H1 (cell line): ENCODE measurements around the gene NEK9. TPM values are rescaled to one million over a fixed set of nuclear protein-coding genes. Genes with fewer than 3 reads are reported as not detected.

Experiments
- CTCF ChIA-PET: fragments of 300-600 bp; sonication (Branson Sonifier 250); formaldehyde crosslinking; loops from one replicate; lab custom pipeline; 2021; ENCODE audit not compliant: partially characterized antibody; lab: Charles Lee
- POLR2A ChIA-PET: fragments of 300-600 bp; sonication (Branson Sonifier 250); formaldehyde crosslinking; loops from one replicate; lab custom pipeline; 2021; ENCODE audit warnings: inconsistent platforms; ENCODE audit not compliant: partially characterized antibody; lab: Charles Lee
- DNase-seq, 2 experiments: peaks; one replicate each; pipeline versions ENCODE4 v3.0.0 to v3.0.0-alpha.2; 2010 to 2022; ENCODE audit warnings: low spot score in 2 of 2, low read depth in 1 of 2, mixed read lengths in 1 of 2
- FAIRE-seq: peaks from 2 replicates; lab custom pipeline; 2011; peaks lifted over from hg19 to GRCh38; lab: Jason Lieb, UNC
- H2AFZ ChIP-seq: 2 replicates; pipeline ENCODE4 v1.8.1; 2012; ENCODE audit warnings: low read length, inconsistent platforms
- H2AK5ac ChIP-seq: 2 replicates; pipeline ENCODE4 v1.6.1; 2013; ENCODE audit warnings: low read depth, low read length
- H2BK120ac ChIP-seq: replicated peaks from 2 replicates; pipeline ENCODE3; 2013; ENCODE audit warnings: low read depth, low read length, inconsistent platforms
- H2BK12ac ChIP-seq: 2 replicates; pipeline ENCODE4 v1.6.1; 2013; ENCODE audit warnings: low read depth, low read length
- H2BK15ac ChIP-seq: 2 replicates; pipeline ENCODE4 v1.6.1; 2013; ENCODE audit warnings: low read length
- H2BK20ac ChIP-seq: 2 replicates; pipeline ENCODE4 v1.6.1; 2013; ENCODE audit warnings: low read length
- H2BK5ac ChIP-seq: 2 replicates; pipeline ENCODE4 v1.6.1; 2013; ENCODE audit warnings: low read depth, low read length
- H3K14ac ChIP-seq: 2 replicates; pipeline ENCODE4 v1.6.1; 2013; ENCODE audit warnings: inconsistent platforms; ENCODE audit not compliant: insufficient read length
- H3K18ac ChIP-seq: 2 replicates; pipeline ENCODE4 v1.6.1; 2013; ENCODE audit warnings: low read length; ENCODE audit errors: extremely low read depth
- H3K23ac ChIP-seq: 2 replicates; pipeline ENCODE4 v1.6.1; 2013; ENCODE audit warnings: inconsistent platforms; ENCODE audit not compliant: insufficient read length
- H3K23me2 ChIP-seq: 2 replicates; pipeline ENCODE4 v1.6.1; 2013; ENCODE audit warnings: low read depth, low read length
- H3K27ac ChIP-seq: 2 replicates; pipeline ENCODE4 v1.6.1; 2011; ENCODE audit warnings: low read depth, low read length, inconsistent platforms
- H3K27me3 ChIP-seq, 4 experiments: replicated peaks in 1 of 4; 1 replicate in 1 of 4; 2 replicates in 3 of 4; pipeline versions ENCODE4 v1.6.1 to v1.8.1; 2011 to 2013; ENCODE audit warnings: low read length in 3 of 4, mild to moderate bottlenecking in 3 of 4, inconsistent platforms in 2 of 4, mixed read lengths in 2 of 4, moderate library complexity in 1 of 4; ENCODE audit not compliant: control insufficient read depth in 3 of 4, insufficient read depth in 3 of 4; ENCODE audit errors: extremely low read depth in 1 of 4
- H3K36me3 ChIP-seq, 4 experiments: 2 replicates each; pipeline versions ENCODE4 v1.6.1 to v1.8.1; 2011 to 2013; ENCODE audit warnings: mild to moderate bottlenecking in 4 of 4, low read length in 3 of 4, moderate library complexity in 2 of 4, control low read depth in 1 of 4, inconsistent platforms in 1 of 4; ENCODE audit not compliant: insufficient read depth in 4 of 4, control insufficient read depth in 2 of 4
- H3K4ac ChIP-seq: replicated peaks from 2 replicates; pipeline ENCODE3; 2013; ENCODE audit warnings: low read length, low read depth, mixed read lengths, inconsistent platforms; ENCODE audit not compliant: insufficient read length
- H3K4me1 ChIP-seq, 4 experiments: replicated peaks in 1 of 4; 1 replicate in 1 of 4; 2 replicates in 3 of 4; pipeline versions ENCODE4 v1.6.1 to v1.8.1; 2011 to 2013; ENCODE audit warnings: low read length in 3 of 4, inconsistent platforms in 2 of 4, mixed read lengths in 1 of 4; ENCODE audit not compliant: insufficient read depth in 4 of 4, control insufficient read depth in 3 of 4
- H3K4me2 ChIP-seq, 2 experiments: 2 replicates each; pipeline versions ENCODE4 v1.6.1 to v1.8.1; 2011 to 2013; ENCODE audit warnings: low read depth in 2 of 2, low read length in 2 of 2, control low read depth in 1 of 2, inconsistent platforms in 1 of 2, mild to moderate bottlenecking in 1 of 2; ENCODE audit not compliant: insufficient read depth in 1 of 2
- H3K4me3 ChIP-seq, 4 experiments: fragments of 200-600, 300-600 bp in 1 of 4; sonication (generic), shearing (Covaris generic), sonication (Bioruptor Twin) in 1 of 4; 2 replicates each; pipeline versions ENCODE4 v1.5.1 to v1.8.1; 2011 to 2016; ENCODE audit warnings: low read length in 4 of 4, low read depth in 3 of 4, control low read depth in 2 of 4, inconsistent platforms in 2 of 4, mild to moderate bottlenecking in 2 of 4, mixed read lengths in 1 of 4, moderate library complexity in 1 of 4; ENCODE audit not compliant: insufficient read depth in 2 of 4; ENCODE audit errors: extremely low read depth in 1 of 4
- H3K56ac ChIP-seq: replicated peaks from 2 replicates; pipeline ENCODE3; 2013; ENCODE audit warnings: low read depth, mild to moderate bottlenecking, mixed read lengths, low read length, inconsistent platforms; ENCODE audit not compliant: insufficient read length
- H3K79me1 ChIP-seq: 2 replicates; pipeline ENCODE4 v1.6.1; 2013; ENCODE audit warnings: low read depth, low read length, control low read depth
- H3K79me2 ChIP-seq, 2 experiments: 2 replicates each; pipeline versions ENCODE4 v1.6.1 to v1.8.1; 2012 to 2013; ENCODE audit warnings: low read length in 2 of 2, mild to moderate bottlenecking in 2 of 2, inconsistent platforms in 1 of 2; ENCODE audit not compliant: insufficient read depth in 2 of 2, control insufficient read depth in 1 of 2
- H3K9ac ChIP-seq, 4 experiments: replicated peaks in 1 of 4; 1 replicate in 1 of 4; 2 replicates in 3 of 4; pipeline versions ENCODE4 v1.6.1 to v1.8.1; 2011 to 2013; ENCODE audit warnings: low read depth in 3 of 4, low read length in 3 of 4, control low read depth in 2 of 4, mild to moderate bottlenecking in 2 of 4, moderate library complexity in 2 of 4, inconsistent platforms in 1 of 4; ENCODE audit errors: extremely low read depth in 1 of 4
- H3K9me3 ChIP-seq, 2 experiments: 2 replicates each; pipeline versions ENCODE4 v1.6.1 to v1.8.1; 2012 to 2013; ENCODE audit warnings: mild to moderate bottlenecking in 2 of 2, moderate library complexity in 2 of 2, control low read depth in 1 of 2, inconsistent platforms in 1 of 2, low read depth in 1 of 2, low read length in 1 of 2, mixed read lengths in 1 of 2; ENCODE audit not compliant: insufficient read depth in 2 of 2
- H4K20me1 ChIP-seq, 2 experiments: replicated peaks in 1 of 2; 2 replicates each; pipeline versions ENCODE3 to v1.8.1; 2011 to 2013; ENCODE audit warnings: inconsistent platforms in 2 of 2, low read length in 2 of 2, mild to moderate bottlenecking in 1 of 2; ENCODE audit not compliant: insufficient read depth in 2 of 2, control insufficient read depth in 1 of 2
- H4K5ac ChIP-seq: 2 replicates; pipeline ENCODE4 v1.6.1; 2013; ENCODE audit warnings: low read length, low read depth, mixed read lengths, inconsistent platforms; ENCODE audit not compliant: insufficient read length
- H4K8ac ChIP-seq: 2 replicates; pipeline ENCODE4 v1.8.0; 2013; ENCODE audit warnings: mild to moderate bottlenecking, moderate library complexity, low read length, inconsistent platforms; ENCODE audit not compliant: insufficient read depth; ENCODE audit errors: extremely low read depth
- H4K91ac ChIP-seq: replicated peaks from 2 replicates; pipeline ENCODE3; 2013; ENCODE audit warnings: low read length, mixed read lengths, inconsistent platforms; ENCODE audit not compliant: insufficient read length
- GABPA ChIP-seq: IDR thresholded peaks from 2 replicates; pipeline ENCODE4 v1.6.1; 2011; ENCODE audit warnings: mild to moderate bottlenecking, low read length, moderate library complexity, borderline replicate concordance; ENCODE audit not compliant: insufficient read depth
- USF2 ChIP-seq: IDR thresholded peaks from 2 replicates; pipeline ENCODE4 v1.6.1; 2011; ENCODE audit warnings: low read length, improper control_type of control experiment
- WGBS, 2 experiments: shearing (Covaris generic) in 1 of 2; methylation state at CpG; one replicate each; pipeline versions ENCODE4 v1.1.6 to v1.1.7; 2013 to 2015; ENCODE audit warnings: low lambda C conversion rate in 2 of 2, mixed read lengths in 2 of 2, inconsistent platforms in 1 of 2, low coverage in 1 of 2, missing lambda C conversion rate in 1 of 2; ENCODE audit not compliant: insufficient replicate concordance in 2 of 2, insufficient coverage in 1 of 2, insufficient read length in 1 of 2; ENCODE audit errors: extremely low coverage in 1 of 2, missing lambda C conversion rate in 1 of 2; 5-methylcytosine and 5-hydroxymethylcytosine counted together
- polyA plus RNA-seq, 7 experiments: library from polyadenylated mRNA; depleted of rRNA in 3 of 7; stranded (reverse) in 5 of 7; unstranded in 2 of 7; fragments of >200 nt in 5 of 7; fragments of 200-250 nt in 2 of 7; gene quantifications; 1 replicate in 5 of 7; 2 replicates in 1 of 7; 4 replicates in 1 of 7; pipeline versions ENCODE4 v1.2.1 to v1.2.3, GENCODE V29; 2011 to 2013; ENCODE audit warnings: missing spikeins in 2 of 7, mixed read lengths in 2 of 7
- total RNA-seq: library from RNA; stranded (reverse); fragmentation: NEBNext Ultra II Directional; extraction: Animal tissue kit (Norgen Biotek cat#: 25700); gene quantifications from 2 replicates; pipeline ENCODE4 v1.2.1, GENCODE V29; 2021

Gene NEK9
- total and polyA plus RNA-seq, 2 of the 8 experiments (the other 6 are each of a cell fraction or from before 2014, with no cell fraction given): 16.0 to 43.6 TPM

- Histone ChIP-seq H2BK20ac (no peak overlapping the region), H3K79me2 (no peaks in the 10 kb centered on the region), H4K91ac (no peak overlapping the region), H3K4me2 (no peak overlapping the region), H3K36me3 (peaks cover 11 to 49% (median 28%) of the 10 kb centered on the region in 4 experiments), H3K79me1 (no peaks in the 10 kb centered on the region), H2BK120ac (no peak overlapping the region), H4K20me1 (no peaks in the 10 kb centered on the region), H3K9me3 (no peaks in the 10 kb centered on the region), H2BK15ac (no peak overlapping the region), H3K27me3 (no peaks in the 10 kb centered on the region), H3K14ac (no peak overlapping the region), H3K23ac (no peak overlapping the region), H2BK12ac (no peak overlapping the region), H3K56ac (no peak overlapping the region), H3K4me1 (no peaks in the 10 kb centered on the region), H3K23me2 (no peaks in the 10 kb centered on the region), H2AK5ac (no peak overlapping the region), H3K9ac (no peak overlapping the region), H2BK5ac (no peak overlapping the region), H3K18ac (no peak overlapping the region), H3K4ac (no peak overlapping the region), H3K27ac (no peak overlapping the region), H4K8ac (no peak overlapping the region), H3K4me3 (no peak overlapping the region), H2AFZ (no peak overlapping the region), H4K5ac (no peak overlapping the region)
- no peak for TF ChIP-seq GABPA
- TF ChIP-seq USF2: no peak
- POLR2A ChIA-PET: interaction anchor here (1.2 to 2.4 kb wide), 3 partner anchors 10 to 158 kb away, joined by 3 to 9 read pairs (median 6); partner anchors contain the start of gene ZC2HC1C
- WGBS, 2 experiments: 92% methylated on average over 5 of the region's 5 CpGs; no CpG with 5 or more reads in 1 of the 2 experiments
- no peak for FAIRE-seq
- CTCF ChIA-PET: interaction anchor here (0.8 to 10.6 kb wide), 6 partner anchors 10 to 176 kb away, joined by 3 to 98 read pairs (median 4); no protein-coding TSS in a partner anchor
- no peak for DNase-seq
Observed at GRCh38 chr14:75084513-75084912, 42.3 kb downstream of the NEK9 start.
